Stomach (tissue), 19 donors: ENCODE measurements around the gene ACTL6B. TPM values are rescaled to one million over a fixed set of nuclear protein-coding genes. Genes with fewer than 3 reads are reported as not detected.
A peak's percentile ranks its signal among the peaks of the same experiment; 100 is the strongest.
"Not testable (repeated sequence)": the region's sequence is repeated elsewhere in the genome, so short reads cannot be mapped to it uniquely, and the experiment has no call there.

Experiments used
- DNase-seq, 2 donors: peaks; one replicate each; pipeline versions ENCODE4 v3.0.0 to v3.0.0-alpha.2; 2013 to 2019
- H3K27ac ChIP-seq, 5 donors: fragments of 200-600 bp in 4 of 5; sonication (generic) in 4 of 5; one replicate each; pipeline ENCODE4 v1.5.1; 2013 to 2019; ENCODE audit warnings: mild to moderate bottlenecking in 1 of 5, moderate library complexity in 1 of 5
- H3K27me3 ChIP-seq, 3 donors: fragments of 200-600 bp; sonication (generic); one replicate each; pipeline ENCODE4 v1.5.1; 2017 to 2019; ENCODE audit warnings: mixed run types in 1 of 3
- H3K36me3 ChIP-seq, 4 donors: fragments of 200-600 bp; sonication (generic); 1 replicate in 3 of 4; 2 replicates in 1 of 4; pipeline ENCODE4 v1.5.1; 2016 to 2019
- H3K4me1 ChIP-seq, 4 donors: fragments of 200-600 bp; sonication (generic); one replicate each; pipeline ENCODE4 v1.5.1; 2016 to 2019
- H3K4me3 ChIP-seq, 4 donors: fragments of 200-600 bp; sonication (generic) in 3 of 4; one replicate each; pipeline ENCODE4 v1.5.1; 2016 to 2019; ENCODE audit warnings: mild to moderate bottlenecking in 1 of 4
- H3K9me3 ChIP-seq, 4 donors: fragments of 200-600 bp; sonication (generic); one replicate each; pipeline ENCODE4 v1.5.1; 2016 to 2019
- EP300 ChIP-seq: sonication (generic); formaldehyde crosslinking; IDR thresholded peaks from one replicate; pipeline ENCODE4 v1.6.1; 2017; ENCODE audit warnings: antibody characterized with exemption
- POLR2A ChIP-seq, 4 donors: fragments of 450-650 bp; IDR thresholded peaks; one replicate each; pipeline ENCODE4 v1.6.1; 2016; ENCODE audit warnings: antibody characterized with exemption in 4 of 4, control low read depth in 2 of 4, mild to moderate bottlenecking in 1 of 4, moderate library complexity in 1 of 4
- POLR2AphosphoS5 ChIP-seq, 3 donors: sonication (generic); formaldehyde crosslinking; IDR thresholded peaks; one replicate each; pipeline ENCODE4 v1.6.1; 2016; ENCODE audit warnings: antibody characterized with exemption in 3 of 3
- WGBS, 5 donors: extraction: QIAGEN DNeasy Blood & Tissue Kit in 3 of 5; methylation state at CpG; one replicate each; pipeline versions ENCODE4 v1.1.5 to v1.1.7; 2013 to 2018; 5-methylcytosine and 5-hydroxymethylcytosine counted together
- intact Hi-C: fragments of 100-400 bp; cut with DNase I; formaldehyde crosslinking; loops from one replicate; pipeline ENCODE4 v1.15.1; 2023; ENCODE audit warnings: low total_unique reads
- long read RNA-seq, 10 donors: transcript quantifications; one replicate each; lab custom pipeline, GENCODE V29; 2026
- polyA plus RNA-seq, 3 donors: library from polyadenylated mRNA; stranded (reverse); fragments of 200-250 nt; gene quantifications; one replicate each; pipeline ENCODE4 v1.2.3, GENCODE V29; 2013
- total RNA-seq, 5 donors: library from RNA; depleted of rRNA; stranded (reverse); fragments of >200 nt; gene quantifications; one replicate each; pipeline versions ENCODE4 v1.1.0 to v1.2.3, GENCODE V29; 2014 to 2016
- TF ChIP-seq, protein P1 (sequence below), 7 experiments: fragments of 450-650 bp in 4 of 7; fragments of 200-600 bp in 3 of 7; sonication (generic) in 3 of 7; IDR thresholded peaks; one replicate each; pipeline ENCODE4 v1.5.1; 2016 to 2019; ENCODE audit warnings: antibody characterized with exemption in 7 of 7, control low read depth in 2 of 7, mild to moderate bottlenecking in 1 of 7
- donor health status: healthy with polysubstance abuse.
- donor health status: Bipolar disorder and iron deficiency.
- donor health status: healthy.

Gene ACTL6B
- under 1 TPM in 2 of 5 donors, not detected in 3; 0.37 to 0.43 TPM for total RNA-seq
- polyA plus RNA-seq = 1 to 10 TPM in 2 of 3 donors, under 1 TPM in 1; 0.25 to 1.4 (median 1.2) TPM
- long read RNA-seq, donor 1 = 0 reads
- long read RNA-seq, donor 2, partial matches to known transcripts = 0 of 1 reads
- long read RNA-seq, donor 2, other reads (novel, unspliced or antisense) = 0 of 1 reads
- long read RNA-seq, donor 3 = 0 reads
- long read RNA-seq, donor 4 = 0 reads
- long read RNA-seq, donor 5, partial matches to known transcripts = 0 of 1 reads
- long read RNA-seq, donor 5, other reads (novel, unspliced or antisense) = 0 of 1 reads
- long read RNA-seq, donor 6, partial matches to known transcripts = 0 of 2 reads
- long read RNA-seq, donor 6, other reads (novel, unspliced or antisense) = 0 of 2 reads
- long read RNA-seq, donor 7 = 0 reads
- long read RNA-seq, donor 8 = 0 reads
- long read RNA-seq, donor 9 = 0 reads
- long read RNA-seq, donor 10 = 0 reads

DNA sequence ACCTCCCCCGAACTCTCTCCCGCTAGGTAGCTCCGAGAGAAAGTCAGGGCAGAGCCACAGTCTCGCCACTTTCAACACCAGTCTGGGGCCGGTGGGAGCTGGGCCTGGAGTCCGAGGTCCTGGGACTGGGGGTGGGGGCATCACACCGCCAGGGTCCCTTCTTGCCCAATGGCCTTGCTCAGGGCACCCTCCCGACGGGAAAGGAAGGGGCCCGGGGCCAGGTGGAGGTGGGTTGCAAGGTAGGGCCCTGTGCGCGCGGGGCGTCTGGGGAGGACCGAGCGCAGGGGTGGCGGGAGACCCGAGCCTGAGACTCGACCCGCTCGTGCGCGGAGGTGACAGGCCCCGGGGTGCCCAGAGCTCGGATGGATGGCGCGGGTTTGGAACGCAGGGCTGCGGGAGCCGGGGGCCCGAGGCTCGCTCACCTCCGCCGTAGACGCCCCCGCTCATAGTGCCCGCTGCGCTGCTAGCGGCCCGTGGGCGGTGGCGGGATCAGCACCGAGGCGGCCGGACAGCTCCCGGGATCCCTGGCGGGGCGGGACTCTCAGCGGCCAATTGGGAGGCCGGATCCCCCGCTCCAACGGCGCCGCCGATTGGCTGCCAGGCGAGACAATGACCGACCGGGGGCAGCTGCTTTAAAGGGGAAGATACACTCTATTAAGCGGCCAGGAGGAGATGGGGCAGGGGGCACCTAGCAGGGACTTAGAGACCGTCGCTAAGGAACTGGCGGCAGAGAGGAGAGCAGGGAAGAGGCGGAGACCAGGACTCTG is at the start of gene ACTL6B:
ACTL6B (minus strand) TSS at position 541 of the 767 bp plus-strand sequence; CDS start at position 447, 94 bp downstream.
- TF ChIP-seq, protein P1, sequence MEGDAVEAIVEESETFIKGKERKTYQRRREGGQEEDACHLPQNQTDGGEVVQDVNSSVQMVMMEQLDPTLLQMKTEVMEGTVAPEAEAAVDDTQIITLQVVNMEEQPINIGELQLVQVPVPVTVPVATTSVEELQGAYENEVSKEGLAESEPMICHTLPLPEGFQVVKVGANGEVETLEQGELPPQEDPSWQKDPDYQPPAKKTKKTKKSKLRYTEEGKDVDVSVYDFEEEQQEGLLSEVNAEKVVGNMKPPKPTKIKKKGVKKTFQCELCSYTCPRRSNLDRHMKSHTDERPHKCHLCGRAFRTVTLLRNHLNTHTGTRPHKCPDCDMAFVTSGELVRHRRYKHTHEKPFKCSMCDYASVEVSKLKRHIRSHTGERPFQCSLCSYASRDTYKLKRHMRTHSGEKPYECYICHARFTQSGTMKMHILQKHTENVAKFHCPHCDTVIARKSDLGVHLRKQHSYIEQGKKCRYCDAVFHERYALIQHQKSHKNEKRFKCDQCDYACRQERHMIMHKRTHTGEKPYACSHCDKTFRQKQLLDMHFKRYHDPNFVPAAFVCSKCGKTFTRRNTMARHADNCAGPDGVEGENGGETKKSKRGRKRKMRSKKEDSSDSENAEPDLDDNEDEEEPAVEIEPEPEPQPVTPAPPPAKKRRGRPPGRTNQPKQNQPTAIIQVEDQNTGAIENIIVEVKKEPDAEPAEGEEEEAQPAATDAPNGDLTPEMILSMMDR (IDR thresholded peaks at IDR 0.05) = no peak
- TF ChIP-seq EP300 (no peak), POLR2AphosphoS5 (IDR thresholded peaks at IDR 0.05) (no peak), POLR2A (IDR thresholded peaks at IDR 0.05) (no peak)
- DNase-seq = peak; percentile 59 to 86
- Histone ChIP-seq H3K9me3 (no peaks in the 10 kb centered on the region), H3K4me1 (peaks cover 0 to 11% (median 2%) of the 10 kb centered on the region in 4 donors), H3K36me3 (no peaks in the 10 kb centered on the region), H3K27ac (no peak within 1 kb of the TSS), H3K4me3 (peak within 1 kb of the TSS in 3 of 4 donors; percentile 4 to 17 (median 17)), H3K27me3 (peaks cover 9 to 87% (median 33%) of the 10 kb centered on the region in 3 donors)
- intact Hi-C loops = no loop called here
- whole genome bisulfite sequencing, 5 donors = 9 to 25% (median 13%) methylated on average over 29 to 63 of the region's 63 CpGs

DNA sequence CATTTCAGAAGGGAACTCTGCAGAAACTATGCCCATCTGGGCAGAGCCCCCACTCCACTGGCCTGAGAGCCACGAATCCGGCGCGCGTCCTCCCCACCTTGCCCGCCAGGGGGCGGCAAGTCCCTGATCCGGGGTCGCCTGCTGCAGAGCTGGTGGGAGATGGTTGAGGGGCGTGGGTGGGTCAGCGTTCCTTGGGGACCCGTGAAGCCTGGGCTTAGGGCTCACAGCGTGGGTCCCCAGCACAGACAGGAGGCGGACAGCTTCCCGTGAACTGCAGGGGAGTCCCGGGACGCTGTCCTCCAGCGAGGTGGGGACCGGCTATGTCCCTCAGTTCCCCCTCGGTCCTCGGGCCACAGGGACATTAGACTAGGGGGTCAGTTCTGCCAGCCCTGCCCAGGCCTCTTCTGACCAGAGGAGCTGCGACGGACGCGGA is 49.1 kb upstream of the ACTL6B start:
- Histone ChIP-seq H3K4me1 (peaks cover 13 to 29% (median 28%) of the 10 kb centered on the region in 4 donors), H3K9me3 (no peaks in the 10 kb centered on the region), H3K4me3 (peak overlapping the region; percentile 75 to 90 (median 84)), H3K27ac (peak overlapping the region; percentile 91 to 97 (median 92)), H3K27me3 (no peaks in the 10 kb centered on the region), H3K36me3 (peaks cover 0 to 8% (median 5%) of the 10 kb centered on the region in 4 donors)
- WGBS, 5 donors = 0% methylated on average over 6 to 25 of the region's 25 CpGs
- peak; percentile 76 to 93 for DNase-seq
- intact Hi-C loops = loop anchor here (10.0 kb wide), 1 partner anchor 149 kb away; the partner anchor contains the start of gene SLC12A9
- TF ChIP-seq, protein P1 (IDR thresholded peaks at IDR 0.05) = peak in 5 of 7 experiments; percentile 83 to 92 (median 88)
- peak in 1 of 4 donors; percentile 15 for TF ChIP-seq POLR2A (IDR thresholded peaks at IDR 0.05)
- no peak for TF ChIP-seq EP300
- TF ChIP-seq POLR2AphosphoS5 (IDR thresholded peaks at IDR 0.05) = peak in 1 of 3 donors; percentile 28

DNA sequence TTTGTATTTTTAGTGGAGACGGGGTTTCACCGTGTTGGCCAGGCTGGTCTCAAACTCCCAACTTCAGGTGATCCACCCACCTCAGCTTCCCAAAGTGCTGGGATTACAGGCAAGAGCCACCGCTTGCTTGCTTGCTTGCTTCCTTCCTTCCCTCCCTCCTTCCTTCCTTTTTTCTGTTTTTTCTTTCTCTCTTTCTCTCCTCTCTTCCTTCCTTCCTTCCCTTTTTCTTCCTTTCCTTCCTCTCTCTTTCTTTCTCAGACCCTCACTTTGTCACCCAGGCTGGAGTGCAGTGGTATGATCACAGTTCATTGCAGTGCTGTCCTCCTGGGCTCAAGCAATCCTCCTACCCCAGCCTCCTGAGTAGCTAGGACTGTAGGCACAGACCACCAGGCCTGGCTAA is 44.8 kb upstream of the ACTL6B start:
- not testable (repeated sequence) for H3K36me3 ChIP-seq, H3K4me1 ChIP-seq, H3K27me3 ChIP-seq, H3K4me3 ChIP-seq, H3K27ac ChIP-seq, H3K9me3 ChIP-seq, DNase-seq
- 56 to 80% (median 66%) methylated on average over 3 of the region's 3 CpGs for WGBS, 5 donors
- intact Hi-C loops = loop anchor here (10.0 kb wide), 1 partner anchor 154 kb away; the partner anchor contains the start of gene SLC12A9

DNA sequence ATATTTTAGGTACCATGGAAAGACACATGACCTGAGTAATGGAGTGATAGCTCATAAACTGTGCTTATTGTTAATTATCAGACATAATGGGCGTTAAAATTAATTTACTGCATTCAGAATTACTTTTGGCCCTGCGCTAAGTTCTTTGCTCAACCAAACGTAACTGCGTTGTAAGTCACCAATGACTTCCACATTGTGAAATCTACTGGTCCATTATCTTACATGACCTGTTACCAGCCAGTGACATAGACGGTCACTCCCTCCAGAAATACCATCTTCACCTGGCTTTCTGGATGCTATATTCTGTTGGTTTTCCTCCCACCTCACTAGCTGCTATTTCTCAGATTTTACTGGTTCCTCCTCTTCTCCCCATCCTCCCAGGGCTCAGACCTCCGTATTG is 42.8 kb upstream of the ACTL6B start:
- no peak for DNase-seq
- TF ChIP-seq POLR2AphosphoS5 (IDR thresholded peaks at IDR 0.05) = no peak
- TF ChIP-seq, protein P1 (IDR thresholded peaks at IDR 0.05) = no peak
- TF ChIP-seq POLR2A (IDR thresholded peaks at IDR 0.05) = no peak
- TF ChIP-seq EP300 = no peak
- Histone ChIP-seq H3K27me3 (no peaks in the 10 kb centered on the region), H3K36me3 (no peaks in the 10 kb centered on the region), H3K27ac (no peak overlapping the region), H3K4me1 (peaks cover 4 to 10% (median 8%) of the 10 kb centered on the region in 4 donors), H3K4me3 (no peak overlapping the region), H3K9me3 (no peaks in the 10 kb centered on the region)
- WGBS, 5 donors = 57 to 78% (median 67%) methylated on average over 5 to 6 of the region's 6 CpGs
- intact Hi-C loops = no loop called here
